ENCODE data around the gene MAPT. TPM values are rescaled to one million over a fixed set of nuclear protein-coding genes. Genes with fewer than 3 reads are reported as not detected.

Gene MAPT
- total RNA-seq, 1 donor from 2014 or later, result 1.1 TPM

Other genes with a start within 250 kb of the MAPT start
- not detected in 2 replicates for gene CRHR1, start 110.2 kb upstream of the MAPT start, total RNA-seq
- gene SPPL2C, start 49.7 kb upstream of the MAPT start, total RNA-seq, result not detected in 2 replicates
- gene STH, start 104.7 kb downstream of the MAPT start, total RNA-seq, result not detected in 2 replicates